A673 (cell line): ENCODE data around the gene CAPN2. TPM values are rescaled to one million over a fixed set of nuclear protein-coding genes. Genes with fewer than 3 reads are reported as not detected.

Experiments used
- BruUV-seq: library from RNA; stranded (reverse); fragments of 400-500 nt; replicated peaks from 2 replicates; lab custom pipeline; 2021; lab: Mats Ljungman, UMichigan
- CTCF ChIA-PET: fragments of 300-600 bp; sonication (Branson Sonifier 250); formaldehyde crosslinking; loops from one replicate; lab custom pipeline; 2022; ENCODE audit warnings: antibody characterized with exemption; lab: Charles Lee
- POLR2A ChIA-PET: fragments of 300-600 bp; sonication (Branson Sonifier 250); formaldehyde crosslinking; loops from one replicate; lab custom pipeline; 2022; ENCODE audit warnings: antibody characterized with exemption; ENCODE audit not compliant: low non-redundant PET; lab: Charles Lee
- DNase-seq: peaks from one replicate; pipeline ENCODE4 v3.0.0-alpha.2; 2015; ENCODE audit warnings: low spot score
- H3K27ac ChIP-seq: fragments of 200-600 bp; sonication (generic); 2 replicates; pipeline ENCODE4 v1.5.1; 2016; ENCODE audit warnings: mixed run types, low read depth, mild to moderate bottlenecking, mixed read lengths, antibody characterized with exemption, low read length; ENCODE audit not compliant: poor library complexity, severe bottlenecking
- H3K27me3 ChIP-seq: fragments of 200-600 bp; sonication (generic); replicated peaks from 2 replicates; pipeline ENCODE4 v1.6.1; 2017; ENCODE audit warnings: mixed run types, low read depth, mild to moderate bottlenecking, mixed read lengths, antibody characterized with exemption, low read length; ENCODE audit not compliant: insufficient read depth, poor library complexity
- H3K36me3 ChIP-seq: fragments of 200-600 bp; sonication (generic); 2 replicates; pipeline ENCODE4 v1.6.1; 2016; ENCODE audit warnings: mixed run types, mild to moderate bottlenecking, mixed read lengths, antibody characterized with exemption, low read length; ENCODE audit not compliant: insufficient read depth, poor library complexity, severe bottlenecking
- H3K4me1 ChIP-seq: fragments of 200-600 bp; sonication (generic); 2 replicates; pipeline ENCODE4 v1.6.1; 2017; ENCODE audit warnings: mixed run types, mild to moderate bottlenecking, mixed read lengths, antibody characterized with exemption, low read length; ENCODE audit not compliant: insufficient read depth, poor library complexity, severe bottlenecking
- H3K4me3 ChIP-seq: fragments of 200-600 bp; sonication (generic); 2 replicates; pipeline ENCODE4 v1.5.1; 2016; ENCODE audit warnings: low read depth, mixed run types, mild to moderate bottlenecking, mixed read lengths, low read length; ENCODE audit not compliant: poor library complexity, severe bottlenecking
- H3K9me3 ChIP-seq: fragments of 200-600 bp; sonication (generic); 2 replicates; pipeline ENCODE4 v1.6.1; 2016; ENCODE audit warnings: mixed run types, low read depth, mild to moderate bottlenecking, mixed read lengths, antibody characterized with exemption, low read length; ENCODE audit not compliant: poor library complexity, severe bottlenecking
- CTCF ChIP-seq: fragments of 300-800, 200-600 bp; sonication (generic); conservative IDR thresholded peaks from 2 replicates; pipeline ENCODE4 v1.5.1; 2017; ENCODE audit warnings: low read depth, mild to moderate bottlenecking, antibody characterized with exemption, low read length, moderate library complexity, mixed read lengths
- EZH2 ChIP-seq: fragments of 200-600 bp; sonication (generic); IDR thresholded peaks from 2 replicates; pipeline ENCODE4 v1.6.1; 2017; ENCODE audit warnings: borderline replicate concordance, low read depth, mild to moderate bottlenecking, mixed read lengths, antibody characterized with exemption, low read length; ENCODE audit not compliant: poor library complexity, severe bottlenecking
- intact Hi-C: fragments of 100-400 bp; cut with micrococcal nuclease; formaldehyde crosslinking; loops from one replicate; pipeline ENCODE4 v1.10.0; 2022; ENCODE audit not compliant: unreplicated experiment
- total RNA-seq: library from RNA; stranded (reverse); gene quantifications from 2 replicates; pipeline ENCODE4 v1.2.3, GENCODE V29; 2021

CAPN2 gene
- total RNA-seq, 1 experiment from 2014 or later: 137 TPM

GRCh38 chr1:223750730-223751570, 38.6 kb downstream of the CAPN2 start:
- Histone ChIP-seq H3K4me1 (peaks cover 23% of the 10 kb centered on the region), H3K27me3 (no peaks in the 10 kb centered on the region), H3K27ac (no peak overlapping the region), H3K36me3 (peaks cover 67% of the 10 kb centered on the region), H3K9me3 (no peaks in the 10 kb centered on the region), H3K4me3 (no peak overlapping the region)
- no peak for DNase-seq
- CTCF ChIA-PET: no interaction called here
- no TSS peak for BruUV-seq
- intact Hi-C loops: no loop called here
- POLR2A ChIA-PET: no interaction called here
- no peak for TF ChIP-seq EZH2
- no peak for TF ChIP-seq CTCF

GRCh38 chr1:223751696-223752095, 39.4 kb downstream of the CAPN2 start:
- Histone ChIP-seq H3K36me3 (peaks cover 66% of the 10 kb centered on the region), H3K4me3 (no peak overlapping the region), H3K27me3 (no peaks in the 10 kb centered on the region), H3K4me1 (peaks cover 23% of the 10 kb centered on the region), H3K27ac (no peak overlapping the region), H3K9me3 (no peaks in the 10 kb centered on the region)
- TF ChIP-seq CTCF (no peak), EZH2 (no peak)
- CTCF ChIA-PET: no interaction called here
- intact Hi-C loops: no loop called here
- DNase-seq: no peak
- no TSS peak for BruUV-seq
- POLR2A ChIA-PET: no interaction called here

GRCh38 chr1:223752721-223753515, 40.6 kb downstream of the CAPN2 start:
- peaks cover 67% of the 10 kb centered on the region for H3K36me3 ChIP-seq
- H3K4me1 ChIP-seq: peaks cover 16% of the 10 kb centered on the region
- no TSS peak for BruUV-seq
- CTCF ChIA-PET: interaction anchor here (0.6 kb wide), 1 partner anchor 102 kb away, joined by 3 read pairs; no protein-coding TSS in a partner anchor
- no peak overlapping the region for H3K4me3 ChIP-seq
- no peak for TF ChIP-seq EZH2
- no peak for TF ChIP-seq CTCF
- H3K27me3 ChIP-seq: no peaks in the 10 kb centered on the region
- H3K27ac ChIP-seq: no peak overlapping the region
- intact Hi-C loops: no loop called here
- H3K9me3 ChIP-seq: no peaks in the 10 kb centered on the region
- POLR2A ChIA-PET: no interaction called here
- no peak for DNase-seq
